K562 (cell line): ENCODE results near the gene CD52. TPM values are rescaled to one million over a fixed set of nuclear protein-coding genes. Genes with fewer than 3 reads are reported as not detected.
A peak's percentile ranks its signal among the peaks of the same experiment; 100 is the strongest.

ENCODE experiments used
- ATAC-seq: fragments of 200-7000 bp; cut with Tn5 transposase; 3 replicates; pipeline ENCODE4 v1.9.1; 2020; ENCODE audit warnings: moderate library complexity
- BruUV-seq: library from RNA; stranded (reverse); fragments of 400-500 nt; replicated peaks from 2 replicates; lab custom pipeline; 2021; lab: Mats Ljungman, UMichigan
- CTCF ChIA-PET: fragments of 300-600 bp; formaldehyde crosslinking; extraction: SDS; loops from one replicate; lab custom pipeline; 2021; ENCODE audit warnings: low intra/inter-chr PET ratio; lab: Yijun Ruan, JAX
- POLR2A ChIA-PET: fragments of 300-600, 350-650 bp; sonication (Branson Sonifier 250); formaldehyde crosslinking; extraction: SDS; loops from one replicate; lab custom pipeline; 2021; ENCODE audit warnings: antibody characterized with exemption, inconsistent platforms; lab: Yijun Ruan, JAX
- DNase-seq, 4 experiments: peaks; one replicate each; pipeline versions ENCODE4 v3.0.0 to v3.0.0-alpha.2; 2011 to 2018; ENCODE audit warnings: low spot score in 3 of 4, mixed read lengths in 3 of 4; ENCODE audit errors: extremely low read depth in 1 of 4
- FAIRE-seq: peaks from 2 replicates; lab custom pipeline; 2011; peaks lifted over from hg19 to GRCh38; lab: Jason Lieb, UNC
- H2AFZ ChIP-seq: 2 replicates; pipeline ENCODE4 v1.6.0; 2011; ENCODE audit warnings: low read depth, low read length, control low read depth, inconsistent platforms
- H3K27ac ChIP-seq: fragments of 200-600 bp; 3 replicates; pipeline ENCODE4 v1.8.0; 2011; ENCODE audit warnings: low read depth, mild to moderate bottlenecking, control low read depth, inconsistent platforms, low read length, moderate library complexity, mixed read lengths; ENCODE audit errors: extremely low read depth
- H3K27me3 ChIP-seq, 2 experiments: fragments of 300-600 bp in 1 of 2; 2 replicates in 1 of 2; 3 replicates in 1 of 2; pipeline versions ENCODE4 v1.6.0 to v1.8.0; 2011; ENCODE audit warnings: inconsistent platforms in 2 of 2, low read length in 2 of 2, mild to moderate bottlenecking in 1 of 2, mixed read lengths in 1 of 2, moderate library complexity in 1 of 2; ENCODE audit not compliant: control insufficient read depth in 2 of 2, insufficient read depth in 2 of 2
- H3K36me3 ChIP-seq: fragments of 300-600 bp; 3 replicates; pipeline ENCODE4 v1.8.0; 2011; ENCODE audit warnings: mild to moderate bottlenecking, low read length, inconsistent platforms; ENCODE audit not compliant: control insufficient read depth, insufficient read depth
- H3K4me1 ChIP-seq, 2 experiments: fragments of 200-600 bp in 1 of 2; replicated peaks in 1 of 2; 2 replicates in 1 of 2; 3 replicates in 1 of 2; pipeline versions ENCODE4 v1.5.1 to v1.8.0; 2011; ENCODE audit warnings: inconsistent platforms in 2 of 2, low read length in 2 of 2, mild to moderate bottlenecking in 1 of 2, mixed read lengths in 1 of 2, moderate library complexity in 1 of 2; ENCODE audit not compliant: control insufficient read depth in 2 of 2, insufficient read depth in 2 of 2
- H3K4me2 ChIP-seq: 2 replicates; pipeline ENCODE4 v1.6.1; 2011; ENCODE audit warnings: low read length, control low read depth, inconsistent platforms, mixed read lengths; ENCODE audit not compliant: insufficient read depth
- H3K4me3 ChIP-seq: fragments of 200-600 bp; sonication (generic), shearing (Covaris generic); 2 replicates; pipeline ENCODE4 v1.5.1; 2016; ENCODE audit warnings: control low read depth, inconsistent platforms
- H3K79me2 ChIP-seq: fragments of 200-600 bp; 3 replicates; pipeline ENCODE4 v1.8.0; 2011; ENCODE audit warnings: low read length, inconsistent platforms; ENCODE audit not compliant: control insufficient read depth, insufficient read depth
- H3K9ac ChIP-seq, 2 experiments: 2 replicates each; pipeline versions ENCODE4 v1.6.0 to v1.6.1; 2011; ENCODE audit warnings: low read depth in 2 of 2, low read length in 2 of 2, control low read depth in 1 of 2, inconsistent platforms in 1 of 2, mild to moderate bottlenecking in 1 of 2, mixed read lengths in 1 of 2; ENCODE audit not compliant: insufficient read depth in 1 of 2
- H3K9me1 ChIP-seq: one replicate; pipeline ENCODE4 v1.6.0; 2011; ENCODE audit warnings: inconsistent platforms, mild to moderate bottlenecking, low read length, moderate library complexity; ENCODE audit not compliant: control insufficient read depth, insufficient read depth
- H3K9me3 ChIP-seq: replicated peaks from 2 replicates; pipeline ENCODE4 v1.5.1; 2011; ENCODE audit warnings: low read depth, low read length, inconsistent platforms; ENCODE audit not compliant: control insufficient read depth, insufficient read depth
- H4K20me1 ChIP-seq: replicated peaks from 2 replicates; pipeline ENCODE4 v1.6.1; 2011; ENCODE audit warnings: low read length, inconsistent platforms, mixed read lengths; ENCODE audit not compliant: control insufficient read depth, insufficient read depth
- CBFA2T3 ChIP-seq: fragments of 450-650 bp; IDR thresholded peaks from 2 replicates; pipeline ENCODE4 v1.6.1; 2017
- CC2D1A ChIP-seq: fragments of 450-650 bp; IDR thresholded peaks from 2 replicates; pipeline ENCODE4 v1.6.1; 2017; ENCODE audit warnings: mild to moderate bottlenecking
- E2F8 ChIP-seq: fragments of 450-650 bp; IDR thresholded peaks from 2 replicates; pipeline ENCODE4 v1.7.1; 2018; ENCODE audit warnings: mild to moderate bottlenecking, low read depth; ENCODE audit not compliant: partially characterized antibody
- EGR1 ChIP-seq: fragments of 450-650 bp; conservative IDR thresholded peaks from 2 replicates; pipeline ENCODE4 v1.6.1; 2017; ENCODE audit warnings: mild to moderate bottlenecking
- ELF4 ChIP-seq: fragments of 450-650 bp; formaldehyde crosslinking; IDR thresholded peaks from 2 replicates; pipeline ENCODE4 v1.4.0; 2022; ENCODE audit warnings: missing genetic modification characterization
- HIVEP1 ChIP-seq: fragments of 250-450 bp; sonication (Bioruptor Pico); IDR thresholded peaks from 2 replicates; pipeline ENCODE4 v1.4.0; 2020; ENCODE audit warnings: mild to moderate bottlenecking
- NFXL1 ChIP-seq: fragments of 450-650 bp; formaldehyde crosslinking; IDR thresholded peaks from 2 replicates; pipeline ENCODE4 v1.4.0; 2021; ENCODE audit warnings: mild to moderate bottlenecking
- RCOR1 ChIP-seq, 2 experiments: IDR thresholded peaks; 2 replicates each; pipeline ENCODE4 v1.6.1; 2012; ENCODE audit warnings: low read depth in 2 of 2, low read length in 2 of 2, borderline replicate concordance in 1 of 2, improper control_type of control experiment in 1 of 2
- RNF219 ChIP-seq: fragments of 250-450 bp; sonication (Bioruptor Pico); IDR thresholded peaks from 2 replicates; pipeline ENCODE4 v1.5.0; 2022; ENCODE audit warnings: mild to moderate bottlenecking
- THAP12 ChIP-seq: fragments of 250-450 bp; sonication (Bioruptor Pico); IDR thresholded peaks from 2 replicates; pipeline ENCODE4 v1.9.0; 2021; ENCODE audit warnings: mild to moderate bottlenecking, inconsistent platforms
- USF2 ChIP-seq: sonication (generic); formaldehyde crosslinking; IDR thresholded peaks from 2 replicates; pipeline ENCODE4 v1.5.0; 2020; ENCODE audit warnings: missing genetic modification reagents
- WGBS: fragments of 100-300 bp; shearing (Covaris generic); methylation state at CpG from one replicate; pipeline ENCODE4 v1.1.6; 2016; ENCODE audit warnings: low coverage, mixed read lengths; ENCODE audit not compliant: insufficient coverage; ENCODE audit errors: missing lambda C conversion rate; 5-methylcytosine and 5-hydroxymethylcytosine counted together
- in situ Hi-C: fragments of 300-500 bp; cut with MboI; formaldehyde crosslinking; loops from 4 replicates; pipeline ENCODE4 v1.15.0; 2018; ENCODE audit warnings: inconsistent platforms, mixed read lengths
- intact Hi-C: fragments of 100-400 bp; cut with micrococcal nuclease; formaldehyde crosslinking; loops from 2 replicates; pipeline ENCODE4 v1.14.2; 2022
- polyA plus RNA-seq, 8 experiments: library from polyadenylated mRNA; depleted of rRNA in 4 of 8; stranded (reverse) in 5 of 8; unstranded in 3 of 8; fragments of >200 nt; fragmentation: Nextera tagmentation in 2 of 8; fragmentation: Illumina TruSeq in 1 of 8; extraction: Ambion mirVana in 2 of 8; extraction: Trizol in 1 of 8; gene quantifications; 2 replicates each; pipeline versions ENCODE4 v1.2.1 to v1.2.3, GENCODE V29; 2011 to 2014; ENCODE audit warnings: inconsistent platforms in 1 of 8, missing spikeins in 1 of 8
- total RNA-seq, 7 experiments: library from RNA; depleted of rRNA in 6 of 7; stranded (reverse); fragments of >200 nt in 6 of 7; fragmentation: Illumina TruSeq in 2 of 7; extraction: Trizol in 2 of 7; gene quantifications; 2 replicates each; pipeline versions ENCODE4 v1.2.1 to v1.2.3, GENCODE V29; 2011 to 2021; ENCODE audit warnings: low replicate concordance in 1 of 7

CD52 gene
- total and polyA plus RNA-seq, 9 of the 15 experiments (the other 6 are each of a cell fraction or from before 2014, with no cell fraction given) = 34.9 to 488 (median 173) TPM

DNA sequence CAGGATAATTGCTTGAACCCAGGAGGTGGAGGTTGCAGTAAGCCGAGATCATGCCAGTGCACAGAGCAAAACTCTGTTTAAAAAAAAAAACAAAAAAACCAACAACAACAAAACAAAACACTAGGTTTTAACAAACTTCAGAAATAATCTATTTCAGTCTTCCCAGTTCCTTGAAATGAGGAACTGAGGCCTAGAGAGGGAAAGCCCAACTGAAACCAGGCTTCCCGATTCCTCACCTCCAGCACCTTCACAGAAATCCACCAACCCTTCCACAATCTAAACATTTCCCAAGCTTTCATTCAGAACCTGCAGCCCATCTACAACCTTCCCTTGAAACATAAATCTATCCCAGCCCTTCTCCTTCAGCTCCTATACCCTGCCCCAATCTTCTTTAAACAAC is 612 bp upstream of the CD52 start (continued):
- TF ChIP-seq THAP12 (CRISPR knock-in tag) (no peak), NFXL1 (no peak)

DNA sequence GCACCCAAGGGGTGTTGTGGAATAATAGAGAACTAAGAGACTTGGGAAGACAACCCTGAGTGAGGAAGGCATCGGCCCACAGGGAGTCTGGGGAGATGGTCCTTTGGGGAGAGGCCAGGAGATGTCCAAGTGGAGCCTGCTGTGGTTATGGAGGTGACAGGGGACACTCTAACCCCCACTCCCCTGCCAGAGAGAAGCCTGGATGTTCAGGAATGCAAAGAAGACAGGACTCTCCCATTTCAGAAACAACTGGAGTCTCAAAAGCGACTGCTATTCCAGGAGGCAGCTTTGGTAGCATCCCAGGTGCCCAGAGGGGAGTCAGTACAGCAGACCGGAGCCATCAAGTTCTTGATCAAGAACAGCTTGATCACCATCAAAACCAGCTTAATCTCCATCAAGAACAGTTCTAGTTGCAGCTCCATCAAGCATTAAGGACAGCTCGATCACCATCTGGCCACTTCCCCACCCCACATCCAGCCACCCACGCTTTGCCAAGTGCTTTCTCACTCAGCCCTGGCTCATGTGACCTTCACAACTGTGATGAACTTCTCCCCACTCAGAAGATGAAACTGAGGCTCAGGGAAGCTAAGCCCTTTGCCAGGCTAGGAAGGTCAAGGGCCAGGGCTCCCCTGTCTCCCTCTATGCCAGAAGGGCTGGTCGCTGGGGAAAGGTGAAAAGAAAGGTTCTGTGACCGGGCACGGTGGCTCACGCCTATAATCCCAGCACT is 743 bp downstream of the CD52 start:
- Histone ChIP-seq H3K4me3 (peak overlapping the region; percentile 21; the same call in 1 of the 2 replicates), H3K79me2 (peaks cover 2% of the 10 kb centered on the region; the same call in 1 of the 3 replicates), H2AFZ (peak overlapping the region; percentile 79; the same call in 1 of the 2 replicates), H3K36me3 (peaks cover 10% of the 10 kb centered on the region; the same call in 2 of the 3 replicates), H3K4me1 (peaks cover 57 to 58% of the 10 kb centered on the region in 2 experiments), H3K27ac (peak overlapping the region; percentile 68), H3K4me2 (peak overlapping the region; percentile 80), H3K9ac (peak overlapping the region; percentile 48 to 87; a peak in 3 of 4 replicates), H3K9me3 (no peaks in the 10 kb centered on the region), H4K20me1 (no peaks in the 10 kb centered on the region), H3K9me1 (no peaks in the 10 kb centered on the region), H3K27me3 (no peaks in the 10 kb centered on the region)
- ChIA-PET CTCF (no interaction called here), POLR2A (interaction anchor here (0.5 to 2.5 kb wide), 13 partner anchors 11 to 244 kb away, joined by 3 to 13 read pairs (median 4); partner anchors contain the start of genes PDIK1L and UBXN11)
- intact Hi-C loops (no loop called here), in situ Hi-C loops (no loop called here)
- BruUV-seq = no TSS peak
- ATAC-seq (peak; percentile 1; the same call in 2 of the 3 replicates), DNase-seq (peak in 2 of 4 experiments; percentile 48 to 54), FAIRE-seq (peak; percentile 79)
- 66% methylated on average over 9 of the region's 9 CpGs for WGBS
- TF ChIP-seq E2F8 (no peak), CBFA2T3 (0 out of 2 replicates have a peak, but pooled peaks have one; percentile 15), CC2D1A (0 out of 2 replicates have a peak, but pooled peaks have one; percentile 3), RCOR1 (IDR thresholded peaks at IDR 0.05; ENCODE audit: borderline replicate concordance in 1 of 2, low read depth in 2 of 2, low read length in 2 of 2) (0 out of 4 replicates have a peak, but pooled peaks of 1 of the 2 experiments have one; percentile 40), ELF4 (CRISPR knock-in tag) (0 out of 2 replicates have a peak, but pooled peaks have one; percentile 5), EGR1 (peak; percentile 92), USF2 (CRISPR knock-in tag) (peak; percentile 41), HIVEP1 (0 out of 2 replicates have a peak, but pooled peaks have one; percentile 30), RNF219 (no peak)
